ENCODE results near the gene PRPF4. TPM values are rescaled to one million over a fixed set of nuclear protein-coding genes. Genes with fewer than 3 reads are reported as not detected.

Gene PRPF4
- polyA plus RNA-seq, 2 of the 4 experiments (the other 2 are of a cell fraction) = 53.4 to 61.5 TPM

GRCh38 chr9:113257863-113258262 lies 17.6 kb upstream of the PRPF4 start:
- no peaks in the 10 kb centered on the region for H3K9me3 ChIP-seq
- H3K4me2 ChIP-seq = no peak overlapping the region
- H3K4me3 ChIP-seq = no peak overlapping the region
- ATAC-seq = no peak
- no peak overlapping the region for H3K27ac ChIP-seq
- no peak for DNase-seq (ENCODE audit: low read depth in 1 of 2, low spot score in 1 of 2)
- ChIA-PET CTCF (interaction anchor here (0.7 to 1.3 kb wide), 2 partner anchors 12 to 189 kb away, joined by 3 to 4 read pairs; no protein-coding TSS in a partner anchor), POLR2A (no interaction called here)
- TF ChIP-seq HOXA7 (CRISPR knock-in tag; IDR thresholded peaks at IDR 0.05) (no peak), ZSCAN20 (CRISPR knock-in tag; IDR thresholded peaks at IDR 0.05) (no peak), EHMT2 (IDR thresholded peaks at IDR 0.05; ENCODE audit: low read depth) (no peak), ELK1 (IDR thresholded peaks at IDR 0.05; ENCODE audit: low read depth, low read length) (no peak), PBX3 (IDR thresholded peaks at IDR 0.05) (no peak), SREBF2 (IDR thresholded peaks at IDR 0.05) (no peak), HOXB5 (CRISPR knock-in tag; IDR thresholded peaks at IDR 0.05) (no peak), MAFK (IDR thresholded peaks at IDR 0.05; ENCODE audit: partially characterized antibody) (no peak), REST (IDR thresholded peaks at IDR 0.05) (no peak)
- 87% methylated on average over 3 of the region's 3 CpGs for WGBS (ENCODE audit: missing lambda C conversion rate)
- no peaks in the 10 kb centered on the region for H3K4me1 ChIP-seq
- no peak for FAIRE-seq

GRCh38 chr9:113258282-113258681 lies 17.2 kb upstream of the PRPF4 start:
- Histone ChIP-seq H3K9me3 (no peaks in the 10 kb centered on the region), H3K4me2 (no peak overlapping the region), H3K27ac (no peak overlapping the region), H3K4me1 (no peaks in the 10 kb centered on the region), H3K4me3 (no peak overlapping the region)
- ChIA-PET POLR2A (no interaction called here), CTCF (interaction anchor here (1.3 kb wide), 1 partner anchor 12 kb away, joined by 3 read pairs; no protein-coding TSS in a partner anchor)
- no peak for TF ChIP-seq MYC (IDR thresholded peaks at IDR 0.05; ENCODE audit: borderline replicate concordance, low read length)
- no peak for TF ChIP-seq NR3C1 (IDR thresholded peaks at IDR 0.05)
- WGBS (ENCODE audit: missing lambda C conversion rate) = 47% methylated on average over 1 of the region's 1 CpG
- FAIRE-seq (no peak), DNase-seq (ENCODE audit: low read depth in 1 of 2, low spot score in 1 of 2) (no peak), ATAC-seq (no peak)

- POLR2A ChIA-PET = no interaction called here
- Histone ChIP-seq H3K4me2 (no peak overlapping the region), H3K9me3 (no peaks in the 10 kb centered on the region), H3K4me1 (no peaks in the 10 kb centered on the region), H3K4me3 (no peak overlapping the region), H3K27ac (no peak overlapping the region)
- FAIRE-seq (no peak), ATAC-seq (no peak), DNase-seq (ENCODE audit: low read depth in 1 of 2, low spot score in 1 of 2) (no peak)
- CTCF ChIA-PET = interaction anchor here (1.3 to 2.4 kb wide), 2 partner anchors 13 to 14 kb away, joined by 3 to 8 read pairs; no protein-coding TSS in a partner anchor
- 74% methylated on average over 1 of the region's 1 CpG for WGBS (ENCODE audit: missing lambda C conversion rate)
- no peak for TF ChIP-seq PHF8 (IDR thresholded peaks at IDR 0.05; ENCODE audit: borderline replicate concordance, low read depth)
- no peak for TF ChIP-seq PBX3 (IDR thresholded peaks at IDR 0.05)
- no peak for TF ChIP-seq RNF2 (IDR thresholded peaks at IDR 0.05; ENCODE audit: borderline replicate concordance, low read depth)
- TF ChIP-seq CHD2 (IDR thresholded peaks at IDR 0.05; ENCODE audit: low read length, partially characterized antibody) = no peak
- TF ChIP-seq GATA3 (IDR thresholded peaks at IDR 0.05; ENCODE audit: borderline replicate concordance) = no peak
- no peak for TF ChIP-seq REST (IDR thresholded peaks at IDR 0.05)
- no peak for TF ChIP-seq JUN (IDR thresholded peaks at IDR 0.05)
- no peak for TF ChIP-seq POLR2AphosphoS2 (conservative IDR thresholded peaks at IDR 0.05; ENCODE audit: low read length)
- TF ChIP-seq SREBF2 (IDR thresholded peaks at IDR 0.05) = no peak
- TF ChIP-seq POLR2A (IDR thresholded peaks at IDR 0.05; ENCODE audit: low read length) = no peak
- TF ChIP-seq ATOH8 (CRISPR knock-in tag; IDR thresholded peaks at IDR 0.05; ENCODE audit: low read depth) = no peak
- TF ChIP-seq EHMT2 (IDR thresholded peaks at IDR 0.05; ENCODE audit: low read depth) = no peak
- no peak for TF ChIP-seq TP53 (CRISPR knock-in tag; IDR thresholded peaks at IDR 0.05)
Measured at GRCh38 chr9:113261917-113262671, 13.4 kb upstream of the PRPF4 start.
